Cerebellar nuclear complex (tissue), 1 donor: Measurements from ENCODE around the gene LRPPRC.
"Not testable (repeated sequence)": the region's sequence is repeated elsewhere in the genome, so short reads cannot be mapped to it uniquely, and the experiment has no call there.

ENCODE experiments used
- DNase-seq, 2 experiments: peaks; one replicate each; lab custom pipeline; 2025; lab: John Stamatoyannopoulos, UW

LRPPRC gene

DNA sequence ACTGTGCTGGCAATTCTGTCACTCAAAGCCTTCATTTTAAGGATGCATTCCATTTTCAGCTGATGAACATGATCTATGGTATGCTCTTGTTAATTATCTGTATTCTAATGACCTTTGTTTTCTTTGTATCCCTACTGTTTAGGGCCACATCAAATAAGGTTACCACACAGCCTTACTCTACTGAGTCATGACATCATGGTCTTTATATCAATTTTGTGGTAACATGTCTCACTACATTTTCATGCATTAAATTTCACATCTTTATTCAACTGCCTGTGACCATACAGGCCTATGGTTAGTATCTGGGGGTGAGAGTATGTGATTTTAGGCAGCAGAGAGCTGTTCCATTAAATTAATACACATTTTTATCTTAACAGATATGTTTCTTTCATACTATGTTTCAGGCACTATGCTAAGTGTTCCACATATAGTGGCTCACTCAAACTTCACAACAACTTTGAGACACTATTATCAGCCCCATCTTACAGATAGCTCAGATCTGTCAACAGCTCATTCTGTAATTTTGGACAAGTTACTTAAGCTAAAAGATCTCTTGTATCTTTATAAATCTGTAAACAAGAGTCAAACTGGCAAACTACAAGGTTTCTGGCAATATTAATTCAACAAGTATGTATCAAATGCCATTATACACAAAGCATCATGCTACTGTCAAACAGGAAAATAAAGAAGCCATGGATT lies 18.0 kb downstream of the LRPPRC start:
- no peak for DNase-seq

DNA sequence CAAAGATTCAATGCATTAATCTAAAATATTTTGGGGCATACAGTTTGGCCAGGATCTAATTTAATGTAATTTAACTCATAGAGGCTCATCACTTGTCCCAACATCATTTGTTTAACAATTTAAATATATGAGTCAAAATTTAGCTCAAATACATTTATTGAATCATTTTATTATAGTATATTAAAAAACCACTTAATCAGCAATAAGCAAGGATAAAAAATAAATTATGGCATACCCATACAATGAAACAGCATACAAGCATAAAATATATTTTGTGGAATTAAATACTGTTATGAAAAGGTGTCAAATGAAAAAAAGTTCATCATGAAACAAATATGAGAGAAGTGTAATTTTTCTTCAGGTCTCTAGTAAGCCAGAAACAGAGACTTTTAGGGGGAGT lies 34.9 kb downstream of the LRPPRC start:
- DNase-seq: no peak

DNA sequence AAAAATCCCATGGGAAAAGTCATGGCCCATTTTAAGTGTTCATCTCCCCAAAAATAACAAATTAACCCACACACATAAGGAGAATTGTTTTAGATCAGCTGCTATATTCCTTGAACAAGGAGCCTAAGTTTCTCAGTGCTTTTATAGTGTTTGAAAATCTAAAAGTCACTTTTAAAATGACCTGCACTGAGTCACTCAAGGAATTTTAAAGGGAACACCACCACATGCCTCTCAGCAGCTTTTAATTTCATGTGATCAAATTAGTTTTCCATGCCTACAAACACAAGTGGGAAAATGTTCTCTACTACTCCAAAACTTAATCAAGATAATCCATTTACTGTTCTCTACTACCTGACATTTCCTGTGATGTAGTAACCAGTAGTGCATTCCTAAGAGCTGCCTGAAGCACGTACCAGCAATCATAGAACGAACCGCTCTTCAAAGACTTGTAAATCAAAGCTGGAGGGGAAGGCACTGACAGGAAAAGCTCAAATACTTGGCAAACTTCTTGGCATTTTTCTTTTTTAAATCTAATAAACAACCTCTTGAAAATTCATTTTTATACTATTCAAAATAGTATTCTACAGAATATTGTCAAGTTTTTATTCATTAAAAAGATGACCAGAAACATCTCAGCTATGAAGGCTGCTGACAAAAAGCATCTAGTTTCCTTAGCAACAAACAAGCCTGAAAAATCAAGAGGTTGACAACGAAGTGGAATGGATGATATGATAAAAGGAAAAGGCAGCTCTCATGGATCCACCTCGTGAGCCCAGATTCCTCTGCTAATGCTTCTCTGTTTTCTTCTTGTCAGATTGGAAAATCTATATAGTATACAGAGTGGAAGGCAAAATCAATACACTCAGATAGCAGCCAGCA lies 37.2 kb downstream of the LRPPRC start:
- no peak for DNase-seq

DNA sequence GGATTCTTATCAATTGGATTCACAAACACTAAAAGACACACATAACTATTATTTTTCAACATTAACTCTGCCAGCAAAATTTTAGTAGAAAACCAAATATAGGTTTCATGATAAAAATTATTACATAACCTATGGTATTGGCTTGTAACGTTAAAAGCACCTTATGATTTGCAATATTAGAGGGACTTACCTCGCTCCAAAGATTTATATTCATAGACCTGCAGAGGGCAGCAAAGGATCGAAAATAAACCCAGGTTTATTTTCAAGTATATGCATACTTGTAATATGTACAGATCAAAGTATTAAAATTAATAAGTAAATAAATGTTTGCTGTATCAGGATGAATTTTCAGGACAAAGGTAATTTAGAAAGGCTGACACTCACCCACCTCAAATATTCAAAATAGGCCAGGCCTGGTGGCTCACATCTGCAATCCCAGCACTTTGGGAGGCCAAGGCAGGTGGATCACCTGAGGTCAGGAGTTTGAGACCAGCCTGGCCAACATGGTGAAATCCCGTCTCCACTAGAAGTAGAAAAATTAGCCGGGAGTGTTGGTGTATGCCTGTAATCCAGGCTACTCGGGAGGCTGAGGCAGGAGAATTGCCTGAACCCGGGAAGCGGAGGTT lies 45.3 kb downstream of the LRPPRC start:
- peak in 1 of 2 experiments; percentile 20 for DNase-seq

DNA sequence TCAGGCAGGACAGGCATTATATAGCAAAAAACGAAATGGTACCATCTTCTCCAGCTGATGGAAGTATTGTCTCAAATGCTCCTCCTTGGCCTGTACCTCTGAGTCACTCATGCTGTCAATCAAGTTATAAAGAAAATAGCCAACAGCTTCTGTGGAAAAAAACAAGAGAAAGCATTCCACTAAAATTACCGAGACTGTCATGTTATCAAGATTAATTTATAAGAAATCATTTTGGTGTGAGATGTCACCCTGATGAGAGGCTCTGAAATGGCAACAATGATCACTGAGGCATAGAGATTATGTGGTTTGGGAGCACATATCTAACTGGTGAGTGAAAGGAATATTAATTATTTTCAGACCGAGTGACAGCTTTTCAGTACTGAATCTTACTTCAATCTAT lies 47.4 kb downstream of the LRPPRC start:
- no peak for DNase-seq

DNA sequence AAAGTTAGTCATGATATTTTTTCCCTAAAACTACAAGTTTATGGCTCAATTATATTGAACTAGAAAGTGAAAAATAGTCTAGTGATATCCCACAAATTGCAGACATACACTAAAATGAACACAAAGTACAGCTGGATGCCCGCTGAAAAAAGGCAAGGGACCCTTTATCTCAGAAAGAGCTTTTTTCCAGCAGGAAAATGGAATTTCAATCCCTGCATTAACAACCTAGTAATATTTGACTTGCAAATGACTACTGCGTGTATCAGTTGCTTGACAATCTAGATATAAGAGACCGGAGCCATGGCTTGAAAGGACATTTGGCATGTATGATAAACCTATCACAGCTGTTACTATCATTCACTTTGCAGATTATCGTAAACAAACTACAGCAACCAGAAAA lies 49.1 kb downstream of the LRPPRC start:
- DNase-seq: no peak

DNA sequence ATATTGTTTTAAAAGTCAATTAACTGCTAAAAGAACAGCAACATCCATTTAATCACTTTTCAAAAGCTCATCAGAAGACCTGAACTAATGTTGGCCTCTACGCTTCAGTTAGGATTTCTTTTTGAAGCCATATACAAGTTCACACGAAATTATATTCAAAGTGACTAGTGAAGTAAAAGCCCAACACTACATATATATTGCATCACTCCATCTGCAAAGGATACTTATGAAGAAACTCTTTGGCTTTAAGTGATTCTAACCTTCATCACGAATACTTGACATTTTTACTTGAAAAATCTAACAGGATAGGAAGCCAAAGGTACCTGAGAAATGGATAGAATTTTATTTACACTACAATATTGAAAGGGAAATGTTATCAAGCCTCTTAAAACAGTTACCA lies 50.4 kb downstream of the LRPPRC start:
- DNase-seq: no peak

DNA sequence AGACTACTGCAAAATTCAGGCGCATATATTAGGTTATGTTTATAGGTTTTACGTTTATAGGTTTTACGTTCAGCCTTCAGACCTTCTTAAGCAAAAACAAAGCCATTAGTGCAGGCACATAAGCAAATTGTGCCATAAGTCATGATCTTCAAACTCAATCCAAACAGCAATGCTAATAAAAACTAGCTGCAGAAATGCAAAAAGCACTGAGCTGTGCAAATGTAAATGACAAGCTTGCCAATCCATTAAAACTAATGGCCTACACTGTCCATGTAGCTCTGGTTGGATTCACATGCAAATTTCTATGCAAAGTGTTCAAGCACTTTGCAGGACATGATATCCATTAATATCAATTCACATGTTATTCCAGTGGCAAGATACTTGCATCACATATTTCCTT lies 50.9 kb downstream of the LRPPRC start:
- no peak for DNase-seq

DNA sequence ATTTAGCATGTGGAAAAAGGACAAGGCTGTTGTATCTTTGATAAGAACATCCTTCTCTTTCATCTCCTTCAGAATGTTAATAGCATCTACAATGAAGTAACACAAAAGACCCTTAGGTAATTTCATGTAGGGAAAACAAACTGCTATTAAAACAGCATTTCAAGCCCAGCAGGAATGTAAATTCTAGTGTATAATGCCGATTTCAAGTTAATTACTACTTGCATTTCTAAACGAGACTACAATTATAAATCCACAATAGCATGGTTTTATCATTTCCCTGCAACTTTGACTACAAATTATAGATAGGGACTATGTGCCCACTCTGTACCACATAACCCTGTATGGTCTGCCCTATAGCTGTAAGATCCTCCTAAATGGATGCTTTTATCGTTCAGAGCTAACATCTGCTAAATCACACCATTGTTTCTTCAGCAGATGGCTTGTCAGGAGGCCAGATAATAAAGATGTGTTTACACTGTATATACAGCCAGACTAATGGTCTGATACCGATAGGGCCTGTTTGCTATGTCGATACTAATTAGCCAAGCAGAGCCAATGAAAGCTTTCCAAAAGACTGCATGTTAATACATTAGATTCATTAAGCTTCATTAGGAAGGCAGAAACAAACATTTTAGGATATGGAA lies 51.9 kb downstream of the LRPPRC start:
- no peak for DNase-seq

DNA sequence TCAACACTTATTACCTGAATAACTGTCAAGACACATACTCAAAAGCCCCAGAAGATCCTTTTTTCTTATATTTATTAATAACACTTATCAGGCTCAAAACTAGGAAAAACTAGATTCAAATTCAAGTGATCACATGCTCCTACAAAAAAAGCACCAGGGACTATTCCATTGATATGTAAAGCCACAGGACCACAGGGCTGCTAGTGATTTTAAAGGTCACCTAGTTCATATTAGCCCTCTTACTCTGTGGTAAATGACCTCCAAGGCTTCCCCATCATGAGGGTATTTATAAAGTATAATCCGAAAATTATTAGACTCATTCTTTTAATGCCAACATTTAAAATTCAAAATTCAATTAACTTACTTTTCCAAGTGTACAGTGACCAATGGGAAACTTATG lies 52.5 kb downstream of the LRPPRC start:
- DNase-seq: no peak

DNA sequence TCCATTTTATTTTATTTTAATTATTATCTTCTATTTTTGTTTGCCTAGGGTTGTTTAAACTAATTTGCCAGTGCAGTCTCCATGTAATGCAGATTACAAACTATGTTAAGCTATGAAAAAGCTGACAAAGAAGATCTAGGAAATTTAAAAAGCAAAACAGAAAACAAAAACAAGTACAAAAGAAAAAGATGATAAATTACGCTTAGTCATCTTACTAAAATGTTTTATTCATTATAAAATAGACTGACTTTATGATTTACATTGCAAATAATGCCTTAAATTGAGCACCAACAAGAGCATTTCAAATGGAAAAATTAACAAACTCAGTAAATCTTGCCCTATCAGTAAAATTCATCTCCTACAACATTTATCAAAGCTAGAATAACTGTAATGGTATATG lies 52.9 kb downstream of the LRPPRC start:
- DNase-seq: no peak

DNA sequence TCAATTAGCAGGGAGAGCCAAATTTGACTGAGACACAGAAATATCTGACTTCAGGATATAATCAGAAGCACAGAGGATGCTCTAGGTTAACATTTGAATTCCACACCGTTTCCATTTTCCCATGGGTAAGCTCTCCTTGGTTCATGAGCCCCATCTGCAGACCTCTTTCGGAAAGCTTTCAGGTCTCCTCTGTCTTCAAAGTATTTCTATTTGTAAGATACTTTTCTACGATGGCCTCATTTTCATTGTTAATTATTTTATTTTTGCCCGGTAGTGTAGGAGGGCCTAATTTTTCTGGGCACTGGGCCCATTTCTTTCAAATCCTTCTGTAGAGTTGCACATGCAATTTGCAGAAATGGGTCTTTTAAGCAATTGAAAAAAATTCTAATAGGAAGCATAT lies 53.8 kb downstream of the LRPPRC start:
- no peak for DNase-seq

DNA sequence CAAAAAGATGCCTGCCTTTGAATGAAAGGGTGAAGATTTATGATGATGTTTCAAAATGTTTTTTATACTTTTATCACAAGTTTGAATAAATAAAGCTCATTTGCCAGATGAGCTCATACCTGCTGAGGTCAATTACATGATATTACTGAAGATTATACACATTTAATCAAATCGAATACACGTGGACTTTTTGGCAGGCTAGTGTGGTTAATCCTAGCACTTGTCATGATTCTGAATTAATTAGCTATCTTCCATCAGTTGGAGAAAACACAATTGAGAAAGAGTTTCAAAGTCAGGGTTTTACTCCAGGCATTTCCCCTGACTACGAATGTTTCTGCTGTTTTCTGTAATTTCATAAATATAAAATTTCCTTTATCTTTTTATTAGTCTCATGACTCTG lies 54.4 kb downstream of the LRPPRC start:
- DNase-seq: no peak

DNA sequence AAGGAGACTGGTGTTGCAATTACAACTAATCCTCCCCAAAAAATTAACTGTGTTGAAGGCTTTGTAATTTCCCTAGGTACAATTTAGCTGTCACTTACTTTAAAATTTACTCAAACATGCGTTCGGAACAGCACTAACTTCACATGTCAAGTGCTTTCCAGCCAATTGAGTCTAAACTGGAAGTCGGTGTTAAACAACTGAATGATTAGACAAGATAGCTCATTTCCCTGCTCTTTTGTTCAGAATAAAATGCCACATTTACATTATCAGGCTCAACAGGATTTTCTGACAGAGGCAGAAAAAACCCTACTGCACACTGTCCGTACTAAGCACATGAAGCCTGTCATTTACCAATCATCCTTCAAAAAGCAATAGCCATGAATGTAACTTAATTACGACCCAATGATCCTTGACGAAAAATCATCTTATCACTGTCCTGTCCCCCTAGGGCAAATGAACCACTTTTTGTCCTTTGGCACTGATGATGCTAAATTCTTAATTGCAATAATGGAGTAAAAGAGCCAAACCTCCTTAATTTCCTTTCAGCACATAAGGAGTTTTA lies 56.0 kb downstream of the LRPPRC start:
- DNase-seq: no peak

DNA sequence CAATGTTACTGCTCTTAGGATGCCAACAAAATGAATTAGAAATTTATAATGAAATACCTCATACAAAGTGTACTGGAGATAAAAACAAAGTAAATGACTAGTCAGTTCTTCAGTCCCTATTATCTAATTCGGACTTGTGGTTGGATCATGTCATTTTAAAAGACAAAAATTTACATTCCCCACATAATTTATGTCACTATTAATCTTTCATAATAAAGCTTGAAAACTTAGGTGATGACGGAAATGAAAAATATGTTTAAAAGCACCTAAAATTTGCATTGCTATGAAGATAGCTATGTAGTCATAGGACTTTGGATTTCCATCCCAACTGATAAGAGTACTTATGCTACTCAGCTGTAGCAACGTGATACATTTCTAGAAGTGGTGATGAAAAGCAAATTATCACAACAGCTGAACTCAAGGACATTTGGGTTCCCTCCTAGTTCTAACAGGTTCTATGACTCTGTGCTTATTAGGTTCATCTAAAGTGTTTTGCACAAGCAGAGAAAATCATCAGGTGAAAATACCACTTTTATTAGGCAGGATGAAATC lies 58.4 kb downstream of the LRPPRC start:
- DNase-seq: no peak

DNA sequence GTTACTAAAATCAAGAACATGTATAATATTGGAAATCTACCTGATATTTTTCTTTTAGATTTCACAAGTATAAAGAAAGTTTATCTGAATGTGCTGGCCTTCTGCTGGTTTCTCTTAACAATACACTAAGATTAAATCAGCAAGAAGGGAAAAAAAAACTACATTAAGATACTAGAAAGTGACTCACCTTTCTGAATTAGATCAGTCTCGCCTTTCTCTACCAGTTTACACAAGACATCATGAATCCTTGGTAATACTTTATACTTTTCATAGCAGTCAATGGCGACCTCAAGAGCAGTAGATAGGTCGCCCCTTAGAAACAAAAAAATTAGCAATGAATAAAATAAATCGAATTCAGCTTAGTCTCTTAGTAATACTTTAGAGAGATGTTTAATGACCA lies 61.2 kb downstream of the LRPPRC start:
- no peak for DNase-seq

DNA sequence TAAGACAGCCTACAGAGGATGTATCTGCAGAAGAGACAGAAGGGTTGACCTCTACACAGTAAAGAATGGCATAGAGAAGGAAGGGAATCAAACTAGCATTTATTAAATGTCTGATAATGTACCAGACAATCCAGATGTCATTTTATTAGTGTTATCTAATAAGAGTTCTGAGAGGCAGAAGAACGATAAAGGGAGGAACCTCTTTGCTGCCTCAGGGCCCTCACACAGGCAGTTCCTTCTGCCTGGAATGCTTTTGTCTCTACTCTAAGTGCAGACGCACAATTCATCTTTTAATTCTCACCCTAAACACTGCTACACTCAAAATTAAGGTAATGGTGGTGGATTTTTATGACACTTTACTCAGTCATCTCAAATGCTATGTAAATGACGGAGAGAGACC lies 64.5 kb downstream of the LRPPRC start:
- DNase-seq: no peak

DNA sequence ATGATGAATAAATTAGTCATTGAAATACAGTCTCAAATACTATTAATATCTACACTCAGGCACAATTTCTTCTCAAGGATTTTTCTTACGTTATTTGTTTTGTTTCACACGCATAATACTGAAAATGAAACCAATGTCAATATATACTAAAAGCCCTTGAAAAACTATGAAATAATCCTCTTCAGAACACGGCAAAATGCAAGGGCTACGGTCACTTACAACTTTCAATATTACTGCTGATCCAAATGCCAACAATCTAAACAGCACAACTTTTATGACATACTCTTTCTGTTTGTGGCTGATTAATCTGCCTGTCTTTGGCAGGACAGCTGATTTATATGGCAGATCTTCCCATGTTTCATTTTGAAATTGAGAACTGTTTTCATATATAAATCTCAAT lies 68.3 kb downstream of the LRPPRC start:
- DNase-seq: no peak

DNA sequence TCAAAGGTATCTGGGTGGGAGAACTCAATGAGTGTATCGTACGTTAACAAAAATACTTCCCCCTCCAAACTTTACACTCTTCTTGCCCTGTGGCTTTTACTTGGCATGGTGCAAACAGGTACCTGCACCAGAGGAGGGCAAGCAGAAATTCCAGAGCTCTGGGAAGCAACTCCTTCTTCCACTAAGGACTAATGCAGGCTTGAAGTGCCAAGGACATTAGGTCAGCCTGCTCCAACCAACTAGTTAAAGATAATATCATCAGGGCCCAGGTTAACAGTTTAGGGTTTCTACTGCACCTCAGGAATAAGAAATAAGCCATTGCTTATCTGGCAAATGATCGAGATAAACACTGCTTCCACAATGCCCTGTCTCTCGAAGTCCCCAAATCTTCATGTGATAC lies 70.4 kb downstream of the LRPPRC start:
- DNase-seq: no peak

DNA sequence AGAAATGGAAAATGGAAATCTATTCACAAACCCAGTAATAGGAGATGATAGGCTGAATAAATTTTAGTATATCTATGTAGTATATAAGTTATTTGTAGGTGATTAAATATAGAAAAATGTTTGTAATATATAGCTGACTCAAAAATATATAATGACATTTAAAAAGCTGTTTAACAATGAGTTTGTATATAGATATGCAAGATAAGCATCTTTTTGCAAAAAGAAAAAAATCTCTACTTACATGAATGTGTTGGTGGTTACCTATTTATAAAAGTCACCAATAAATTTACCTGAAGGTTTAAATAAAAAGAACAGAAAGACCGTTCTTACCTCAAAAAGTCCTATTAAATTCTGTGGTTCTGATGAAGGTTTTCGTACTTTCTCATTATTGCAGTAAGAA lies 71.3 kb downstream of the LRPPRC start:
- no peak for DNase-seq

DNA sequence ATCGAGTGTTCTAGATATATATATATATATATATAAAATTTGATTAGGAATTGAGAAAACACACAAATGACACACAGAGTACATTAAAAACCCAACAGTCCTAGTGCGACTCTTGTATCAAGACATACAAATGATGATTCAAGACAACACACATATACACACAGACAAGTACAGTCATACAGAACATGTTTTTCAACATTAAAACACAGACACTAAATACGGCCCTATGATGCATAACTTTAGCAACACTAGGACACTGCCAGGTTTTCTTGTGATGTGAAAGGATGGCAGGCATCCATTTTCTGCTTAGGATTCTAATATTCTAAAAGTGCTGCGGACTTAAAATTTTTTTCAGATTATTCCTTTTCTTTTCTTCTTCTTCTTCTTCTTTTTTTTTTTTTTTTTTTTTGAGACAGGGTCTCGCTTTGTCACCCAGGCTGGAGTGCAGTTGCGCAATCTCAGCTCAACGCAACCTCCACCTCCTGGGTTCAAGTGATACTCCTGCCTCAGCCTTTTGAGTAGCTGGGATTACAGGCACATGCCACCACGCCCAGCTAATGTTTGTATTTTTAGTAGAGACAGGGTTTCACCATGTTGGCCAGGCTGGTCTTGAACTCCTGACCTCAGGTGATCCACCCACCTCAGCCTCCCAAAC lies 84.5 kb downstream of the LRPPRC start:
- DNase-seq: not testable (repeated sequence)
